Subcutaneous adipose tissue (tissue), 4 donors: Measurements from ENCODE around the gene MEF2A. TPM values are rescaled to one million over a fixed set of nuclear protein-coding genes. Genes with fewer than 3 reads are reported as not detected.

Experiments
- CTCF ChIP-seq: fragments of 450-650 bp; IDR thresholded peaks from one replicate; pipeline ENCODE4 v1.5.1; 2016; ENCODE audit warnings: low read depth, mild to moderate bottlenecking, control low read depth, antibody characterized with exemption, moderate library complexity
- total RNA-seq, 4 donors: library from RNA; depleted of rRNA; stranded (reverse); fragments of >200 nt; gene quantifications; one replicate each; pipeline ENCODE4 v1.1.0, GENCODE V29; 2016

MEF2A gene
- total RNA-seq, 4 donors from 2014 or later: 58.6 to 103 (median 71.0) TPM

GRCh38 chr15:99578809-99579208 lies 13.0 kb downstream of the MEF2A start:
- no peak for TF ChIP-seq CTCF

- no peak for TF ChIP-seq CTCF
Measured at GRCh38 chr15:99580076-99580475, 14.3 kb downstream of the MEF2A start.

GRCh38 chr15:99582508-99582960 lies 16.8 kb downstream of the MEF2A start:
- no peak for TF ChIP-seq CTCF

- no peak for TF ChIP-seq CTCF
Measured at GRCh38 chr15:99584081-99584600, 18.4 kb downstream of the MEF2A start.

- no peak for TF ChIP-seq CTCF
Measured at GRCh38 chr15:99586121-99586520, 20.3 kb downstream of the MEF2A start.

GRCh38 chr15:99589801-99590200 lies 24.0 kb downstream of the MEF2A start:
- no peak for TF ChIP-seq CTCF

- no peak for TF ChIP-seq CTCF
Measured at GRCh38 chr15:99590913-99591646, 25.3 kb downstream of the MEF2A start.
